ENCODE results near the gene NEGR1. TPM values are rescaled to one million over a fixed set of nuclear protein-coding genes. Genes with fewer than 3 reads are reported as not detected.

The NEGR1 gene
- total and polyA plus RNA-seq, 2 experiments from 2014 or later: 1.0 to 2.8 TPM

GRCh38 chr1:71600023-71600422 lies 682.3 kb downstream of the NEGR1 start:
- WGBS (ENCODE audit: low lambda C conversion rate, missing lambda C conversion rate): 94% methylated on average over 2 of the region's 2 CpGs
- TF ChIP-seq CTCF (IDR thresholded peaks at IDR 0.05; ENCODE audit: poor library complexity) (no peak), EZH2phosphoT487 (IDR thresholded peaks at IDR 0.05; ENCODE audit: low read depth, severe bottlenecking, unreplicated experiment) (no peak), EZH2 (IDR thresholded peaks at IDR 0.05; ENCODE audit: borderline replicate concordance) (no peak)
- H3K4me2 ChIP-seq: no peak overlapping the region
- no peaks in the 10 kb centered on the region for H3K9me3 ChIP-seq (ENCODE audit: low read depth)
- H3K27ac ChIP-seq: no peak overlapping the region
- DNase-seq (ENCODE audit: low spot score): no peak
- no peaks in the 10 kb centered on the region for H3K9me2 ChIP-seq (replicated peaks; ENCODE audit: insufficient read depth)
- no peaks in the 10 kb centered on the region for H3K79me2 ChIP-seq
- no peaks in the 10 kb centered on the region for H3K36me3 ChIP-seq (replicated peaks; ENCODE audit: insufficient read depth, low read depth)
- H3K27me3 ChIP-seq: no peaks in the 10 kb centered on the region
- H3K4me1 ChIP-seq (ENCODE audit: insufficient read depth): no peaks in the 10 kb centered on the region
- no peak overlapping the region for H2AFZ ChIP-seq
- no peak overlapping the region for H3K4me3 ChIP-seq
- no peaks in the 10 kb centered on the region for H4K20me1 ChIP-seq (ENCODE audit: insufficient read depth, poor library complexity, severe bottlenecking)

- 69% methylated on average over 1 of the region's 1 CpG for WGBS (ENCODE audit: low lambda C conversion rate, missing lambda C conversion rate)
- no peak for DNase-seq (ENCODE audit: low spot score)
- no peak for TF ChIP-seq EZH2phosphoT487 (IDR thresholded peaks at IDR 0.05; ENCODE audit: low read depth, severe bottlenecking, unreplicated experiment)
- TF ChIP-seq EZH2 (IDR thresholded peaks at IDR 0.05; ENCODE audit: borderline replicate concordance): no peak
- no peak for TF ChIP-seq CTCF (IDR thresholded peaks at IDR 0.05; ENCODE audit: poor library complexity)
Observed at GRCh38 chr1:71599306-71599705, 683.0 kb downstream of the NEGR1 start.

GRCh38 chr1:71593523-71593922 lies 688.8 kb downstream of the NEGR1 start:
- H3K9me2 ChIP-seq (replicated peaks; ENCODE audit: insufficient read depth): no peaks in the 10 kb centered on the region
- H3K4me2 ChIP-seq: no peak overlapping the region
- DNase-seq (ENCODE audit: low spot score): no peak
- H3K27ac ChIP-seq: no peak overlapping the region
- H3K36me3 ChIP-seq (replicated peaks; ENCODE audit: insufficient read depth, low read depth): no peaks in the 10 kb centered on the region
- H3K4me3 ChIP-seq: no peak overlapping the region
- H3K4me1 ChIP-seq (ENCODE audit: insufficient read depth): no peaks in the 10 kb centered on the region
- H3K79me2 ChIP-seq: no peaks in the 10 kb centered on the region
- H3K27me3 ChIP-seq: no peaks in the 10 kb centered on the region
- H3K9me3 ChIP-seq (ENCODE audit: low read depth): no peaks in the 10 kb centered on the region
- TF ChIP-seq EZH2phosphoT487 (IDR thresholded peaks at IDR 0.05; ENCODE audit: low read depth, severe bottlenecking, unreplicated experiment) (no peak), CTCF (IDR thresholded peaks at IDR 0.05; ENCODE audit: poor library complexity) (no peak), EZH2 (IDR thresholded peaks at IDR 0.05; ENCODE audit: borderline replicate concordance) (no peak)
- no peak overlapping the region for H2AFZ ChIP-seq
- H4K20me1 ChIP-seq (ENCODE audit: insufficient read depth, poor library complexity, severe bottlenecking): no peaks in the 10 kb centered on the region

More at GRCh38 chr1:71599306-71599705, 683.0 kb downstream of the NEGR1 start:
- Histone ChIP-seq H2AFZ (no peak overlapping the region), H3K9me2 (replicated peaks; ENCODE audit: insufficient read depth) (no peaks in the 10 kb centered on the region), H3K4me1 (ENCODE audit: insufficient read depth) (no peaks in the 10 kb centered on the region), H3K9me3 (ENCODE audit: low read depth) (no peaks in the 10 kb centered on the region), H3K27ac (no peak overlapping the region), H3K4me2 (no peak overlapping the region), H4K20me1 (ENCODE audit: insufficient read depth, poor library complexity, severe bottlenecking) (no peaks in the 10 kb centered on the region), H3K4me3 (no peak overlapping the region), H3K79me2 (no peaks in the 10 kb centered on the region), H3K27me3 (no peaks in the 10 kb centered on the region), H3K36me3 (replicated peaks; ENCODE audit: insufficient read depth, low read depth) (no peaks in the 10 kb centered on the region)

Data from hepatocyte (in vitro differentiated cells).